ENCODE results near the gene FUBP3. TPM values are rescaled to one million over a fixed set of nuclear protein-coding genes. Genes with fewer than 3 reads are reported as not detected.

FUBP3 gene
- total RNA-seq, 1 donor from 2014 or later = 39.6 TPM

- DNase-seq (ENCODE audit: extremely low read depth, low read depth, low spot score) = no peak
These were observed 53.5 kb downstream of the FUBP3 start for GRCh38 chr9:130632841-130633240.

GRCh38 chr9:130633336-130634190 lies 54.2 kb downstream of the FUBP3 start:
- no peak for DNase-seq (ENCODE audit: extremely low read depth, low read depth, low spot score)

- DNase-seq (ENCODE audit: extremely low read depth, low read depth, low spot score) = no peak
These were observed 54.9 kb downstream of the FUBP3 start for GRCh38 chr9:130634191-130634768.

- no peak for DNase-seq (ENCODE audit: extremely low read depth, low read depth, low spot score)
These were observed 55.4 kb downstream of the FUBP3 start for GRCh38 chr9:130634801-130635200.

GRCh38 chr9:130635306-130635705 lies 55.9 kb downstream of the FUBP3 start:
- no peak for DNase-seq (ENCODE audit: extremely low read depth, low read depth, low spot score)

DNA sequence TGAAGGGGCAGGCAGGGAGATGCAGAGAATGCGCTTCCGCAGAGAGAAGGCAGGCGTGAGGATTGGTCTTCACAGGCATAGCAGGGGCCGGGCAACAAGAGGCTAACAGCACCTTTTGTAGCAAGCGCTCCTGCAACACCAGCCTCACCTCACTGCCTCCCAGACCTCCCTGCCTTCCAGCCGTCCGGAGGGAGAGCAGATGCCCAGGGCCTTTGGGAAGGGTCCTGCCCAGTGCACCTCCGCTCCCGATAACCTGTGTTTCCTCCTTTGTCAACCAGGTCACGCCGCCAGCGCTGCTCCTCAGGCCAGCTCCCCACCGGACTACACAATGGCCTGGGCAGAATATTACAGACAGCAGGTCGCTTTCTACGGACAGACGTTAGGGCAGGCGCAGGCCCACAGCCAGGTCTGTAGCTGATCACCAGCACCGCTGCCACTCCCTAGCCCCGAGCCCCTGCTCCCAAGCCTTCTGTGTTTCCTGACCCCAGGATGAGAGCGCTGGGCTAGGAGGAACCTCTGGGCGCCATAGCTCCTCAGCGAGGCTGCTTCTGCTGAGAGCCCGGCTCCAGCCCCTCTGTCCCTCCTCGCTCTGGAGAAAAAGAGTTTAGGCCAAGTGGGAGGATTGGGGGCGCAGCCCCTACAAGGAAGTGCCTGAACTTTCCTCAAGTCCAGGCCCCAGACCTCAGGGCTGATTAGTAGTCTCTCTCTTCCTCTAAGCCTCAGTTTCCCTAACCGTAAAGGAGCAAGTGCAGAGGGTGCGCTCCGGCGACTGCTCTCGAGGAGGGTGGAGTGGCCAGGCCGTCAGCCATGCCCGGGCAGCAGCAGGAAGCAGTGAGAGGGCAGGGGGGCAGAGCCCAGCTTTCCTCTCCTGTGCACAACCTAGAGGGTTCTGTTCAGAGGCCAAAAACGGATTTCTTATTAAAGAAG lies 56.6 kb downstream of the FUBP3 start:
- no peak for DNase-seq (ENCODE audit: extremely low read depth, low read depth, low spot score)

DNA sequence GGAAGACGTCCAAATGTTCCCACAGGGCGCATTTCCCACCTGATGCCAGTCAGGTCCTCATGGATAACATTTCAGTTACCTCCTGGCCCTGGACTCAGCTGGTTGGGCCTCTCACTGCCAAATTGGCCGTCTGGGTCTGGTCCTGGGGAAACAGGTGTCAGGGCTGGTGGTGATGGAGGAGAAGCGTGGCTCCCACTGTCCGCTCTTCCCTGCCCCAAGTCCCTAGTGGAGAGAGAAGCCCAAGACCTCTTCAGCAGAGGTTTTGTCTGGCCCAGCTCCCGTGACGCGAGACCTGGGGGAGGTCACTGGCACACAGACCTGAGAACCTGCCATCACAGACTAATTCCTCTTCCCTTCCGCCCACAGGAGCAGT lies 57.3 kb downstream of the FUBP3 start:
- DNase-seq (ENCODE audit: extremely low read depth, low read depth, low spot score) = no peak

- no peak for DNase-seq (ENCODE audit: extremely low read depth, low read depth, low spot score)
These were observed 59.1 kb downstream of the FUBP3 start for GRCh38 chr9:130638284-130639123.

- no peak for DNase-seq (ENCODE audit: extremely low read depth, low read depth, low spot score)
These were observed 59.9 kb downstream of the FUBP3 start for GRCh38 chr9:130639124-130639765.

- DNase-seq (ENCODE audit: extremely low read depth, low read depth, low spot score) = no peak
These were observed 60.6 kb downstream of the FUBP3 start for GRCh38 chr9:130639866-130640555.

GRCh38 chr9:130640681-130641080 lies 61.3 kb downstream of the FUBP3 start:
- DNase-seq (ENCODE audit: extremely low read depth, low read depth, low spot score) = no peak

DNA sequence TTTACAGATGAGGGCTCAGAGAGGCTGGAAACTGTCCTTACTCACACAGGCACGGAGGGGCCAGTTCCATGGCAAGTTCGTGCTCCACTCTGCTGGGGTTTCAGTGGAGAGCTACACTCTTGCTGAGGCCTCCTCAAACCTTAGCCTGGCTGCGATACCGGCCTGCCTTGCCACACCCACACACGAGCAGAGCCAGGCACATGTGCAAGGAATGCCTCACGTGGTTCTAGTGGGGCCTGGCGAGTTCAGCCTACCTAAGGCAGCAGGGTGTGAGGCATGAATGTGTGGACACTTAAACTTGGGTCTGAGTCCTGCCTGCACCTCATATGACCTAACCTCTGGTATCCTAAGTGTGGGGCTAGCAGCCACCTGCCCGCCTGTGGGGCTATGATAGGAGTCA lies 63.5 kb downstream of the FUBP3 start:
- DNase-seq (ENCODE audit: extremely low read depth, low read depth, low spot score) = no peak

- DNase-seq (ENCODE audit: extremely low read depth, low read depth, low spot score) = no peak
These were observed 71.8 kb downstream of the FUBP3 start for GRCh38 chr9:130651221-130651620.

- no peak for DNase-seq (ENCODE audit: extremely low read depth, low read depth, low spot score)
These were observed 72.4 kb downstream of the FUBP3 start for GRCh38 chr9:130651752-130652151.

- DNase-seq (ENCODE audit: extremely low read depth, low read depth, low spot score) = no peak
These were observed 75.5 kb downstream of the FUBP3 start for GRCh38 chr9:130654879-130655278.

DNA sequence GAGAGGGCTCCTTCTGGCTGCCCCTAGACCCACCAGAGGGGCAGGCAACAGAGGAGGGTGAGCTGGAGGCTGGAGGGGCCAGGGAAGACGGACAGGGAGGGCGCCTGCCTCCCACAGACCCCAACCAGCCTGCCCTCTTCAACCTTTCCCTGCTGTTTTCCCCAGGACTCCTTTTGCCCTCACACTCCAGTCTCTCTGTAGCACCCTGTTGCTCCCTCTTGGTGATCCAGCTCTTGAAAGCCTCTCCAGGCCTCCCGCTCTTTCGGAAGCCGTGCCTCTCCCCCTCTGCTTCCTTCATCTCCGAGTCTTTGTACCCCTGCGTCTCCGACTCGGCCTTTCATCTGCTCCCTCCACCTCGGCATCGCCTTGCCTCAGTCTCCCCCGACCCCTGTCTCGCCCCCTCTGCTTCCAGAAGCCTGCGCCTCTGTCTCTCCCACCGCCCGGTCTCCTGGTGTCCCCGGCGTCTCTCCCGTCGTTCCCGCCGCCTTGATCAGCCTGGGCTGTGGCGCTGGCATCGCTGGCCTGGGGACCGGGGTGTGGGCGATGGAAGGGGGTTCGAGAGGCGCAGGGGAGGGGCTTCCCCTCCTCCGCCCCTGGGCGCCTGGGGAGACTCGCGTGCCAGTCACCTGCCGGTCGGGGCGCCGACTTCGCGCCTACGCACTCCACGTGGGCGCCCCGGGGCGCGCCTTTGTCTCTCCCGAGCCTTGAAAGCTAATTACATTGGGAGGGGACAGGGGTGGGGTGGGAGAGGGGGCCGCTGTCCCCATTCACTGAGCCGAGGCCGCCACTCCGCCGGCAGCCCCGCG lies 79.7 kb downstream of the FUBP3 start:
- DNase-seq (ENCODE audit: extremely low read depth, low read depth, low spot score) = no peak

- DNase-seq (ENCODE audit: extremely low read depth, low read depth, low spot score) = no peak
These were observed 80.4 kb downstream of the FUBP3 start for GRCh38 chr9:130659699-130660248.

- DNase-seq (ENCODE audit: extremely low read depth, low read depth, low spot score) = no peak
These were observed 80.9 kb downstream of the FUBP3 start for GRCh38 chr9:130660326-130660682.
